Fibroblast of lung (primary cell): ENCODE data around the gene EMC10.
"Not testable (repeated sequence)": the region's sequence is repeated elsewhere in the genome, so short reads cannot be mapped to it uniquely, and the experiment has no call there.

ENCODE experiments used
- CTCF ChIP-seq, 2 donors: IDR thresholded peaks in 1 of 2; conservative IDR thresholded peaks in 1 of 2; 1 replicate in 1 of 2; 2 replicates in 1 of 2; pipeline ENCODE4 v1.5.1; 2011 to 2012; ENCODE audit warnings: low read length in 2 of 2, control low read depth in 1 of 2, inconsistent platforms in 1 of 2, low read depth in 1 of 2, mild to moderate bottlenecking in 1 of 2
- EZH2 ChIP-seq: IDR thresholded peaks from 2 replicates; pipeline ENCODE4 v1.5.1; 2012; ENCODE audit warnings: low read length, control low read depth, mild to moderate bottlenecking; ENCODE audit errors: missing control alignments

- TF ChIP-seq CTCF (conservative IDR thresholded peaks at IDR 0.05 in 1 of 2, IDR thresholded peaks at IDR 0.05 in 1 of 2; ENCODE audit: low read depth in 1 of 2, low read length in 2 of 2); EZH2: not testable (repeated sequence)
Measured at GRCh38 chr19:50439130-50439529, 37.2 kb upstream of the EMC10 start.
